ENCODE measurements around the gene PPP2R5D. TPM values are rescaled to one million over a fixed set of nuclear protein-coding genes. Genes with fewer than 3 reads are reported as not detected.

The PPP2R5D gene
- total and polyA plus RNA-seq, 2 of the 4 experiments (the other 2 are of a cell fraction), result 55.6 to 68.8 TPM

DNA sequence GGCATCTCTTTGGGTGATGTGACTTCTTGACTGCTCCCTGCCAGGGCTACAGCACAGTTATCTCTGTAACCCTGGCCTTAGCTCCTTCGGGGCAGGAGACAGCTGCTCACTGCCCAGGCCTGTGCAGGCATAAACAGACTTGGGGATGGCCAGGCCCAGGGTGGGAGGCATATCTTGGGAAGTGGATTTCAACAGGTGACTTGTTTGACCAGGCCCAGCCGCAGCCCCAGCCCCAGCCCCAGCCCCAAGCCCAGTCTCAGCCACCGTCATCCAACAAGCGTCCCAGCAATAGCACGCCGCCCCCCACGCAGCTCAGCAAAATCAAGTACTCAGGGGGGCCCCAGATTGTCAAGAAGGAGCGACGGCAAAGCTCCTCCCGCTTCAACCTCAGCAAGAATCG, 21.9 kb downstream of the PPP2R5D start:
- dilution Hi-C loops (cut with HindIII; ENCODE audit: low sequenced_read_pairs, unreplicated experiment), result no loop called here
- Histone ChIP-seq H3K36me3 (ENCODE audit: control insufficient read depth, insufficient read depth, low read length) (peaks cover 48% of the 10 kb centered on the region), H4K8ac (ENCODE audit: low read depth in 2 of 2, low read length in 2 of 2) (no peak overlapping the region), H3K4me3 (ENCODE audit: insufficient read depth, low read depth, low read length) (no peak overlapping the region), H3K9ac (ENCODE audit: low read depth, low read length) (no peak overlapping the region), H3K56ac (ENCODE audit: extremely low read depth, insufficient read depth, low read length) (no peak overlapping the region), H3K9me3 (ENCODE audit: control insufficient read depth, insufficient read depth, low read length) (no peaks in the 10 kb centered on the region), H4K91ac (ENCODE audit: insufficient read depth, low read depth, low read length) (no peak overlapping the region), H2BK20ac (ENCODE audit: low read depth, low read length) (no peak overlapping the region), H2AFZ (replicated peaks; ENCODE audit: low read length, poor library complexity) (no peak overlapping the region), H3K27me3 (ENCODE audit: control insufficient read depth, insufficient read depth, low read length) (no peaks in the 10 kb centered on the region), H2BK5ac (ENCODE audit: low read depth, low read length, poor library complexity, severe bottlenecking) (no peak overlapping the region), H3K9me1 (ENCODE audit: insufficient read depth, low read length) (no peaks in the 10 kb centered on the region), H3K4me1 (ENCODE audit: control insufficient read depth, insufficient read depth, low read length) (no peaks in the 10 kb centered on the region), H3K23ac (ENCODE audit: low read depth, low read length) (no peak overlapping the region), H2BK15ac (ENCODE audit: low read depth, low read length) (no peak overlapping the region), H2BK120ac (ENCODE audit: low read depth, low read length) (no peak overlapping the region), H4K20me1 (ENCODE audit: insufficient read depth, low read length) (no peaks in the 10 kb centered on the region; the same call in 1 of the 2 replicates), H3K18ac (ENCODE audit: low read depth, low read length) (no peak overlapping the region), H3K14ac (replicated peaks; ENCODE audit: low read depth, low read length) (no peak overlapping the region), H3K4me2 (ENCODE audit: low read depth, low read length) (no peak overlapping the region), H3K79me1 (ENCODE audit: low read depth in 1 of 2, low read length in 2 of 2) (peaks cover 5 to 31% of the 10 kb centered on the region in 2 experiments; a peak in 3 of 4 replicates), H3K4ac (ENCODE audit: low read depth, low read length) (no peak overlapping the region), H4K5ac (ENCODE audit: low read depth, low read length) (no peak overlapping the region), H3K27ac (ENCODE audit: insufficient read depth, low read length) (no peak overlapping the region), H2AK5ac (ENCODE audit: low read depth, low read length) (no peak overlapping the region), H2AK9ac (replicated peaks; ENCODE audit: low read depth, low read length, poor library complexity) (no peak overlapping the region)
- BruUV-seq (replicated peaks), result no TSS peak
- ChIA-PET POLR2A (ENCODE audit: unreplicated experiment) (no interaction called here), CTCF (interaction anchor here (1.2 kb wide), 1 partner anchor 15 kb away, joined by 3 read pairs; no protein-coding TSS in a partner anchor)
- in situ Hi-C loops (cut with MboI; ENCODE audit: low sequenced_read_pairs), result no loop called here
- TF ChIP-seq ELK1 (IDR thresholded peaks at IDR 0.05; ENCODE audit: borderline replicate concordance, low read depth, low read length), result no peak
- no peak for TF ChIP-seq MAFK (IDR thresholded peaks at IDR 0.05; ENCODE audit: low read depth, low read length)
- TF ChIP-seq RAD21 (IDR thresholded peaks at IDR 0.05; ENCODE audit: low read length), result no peak
- no peak for TF ChIP-seq CHD1 (IDR thresholded peaks at IDR 0.05; ENCODE audit: low read depth, low read length)
- no peak for TF ChIP-seq NFE2L2 (IDR thresholded peaks at IDR 0.05; ENCODE audit: low read depth, low read length)
- TF ChIP-seq MAZ (IDR thresholded peaks at IDR 0.05; ENCODE audit: borderline replicate concordance, low read depth, low read length), result no peak
- no peak for TF ChIP-seq MXI1 (IDR thresholded peaks at IDR 0.05; ENCODE audit: borderline replicate concordance, low read depth, low read length)
- no peak for TF ChIP-seq RCOR1 (IDR thresholded peaks at IDR 0.05; ENCODE audit: insufficient replicate concordance, low read length)
- no peak for TF ChIP-seq SMC3 (IDR thresholded peaks at IDR 0.05; ENCODE audit: low read depth, low read length)
- TF ChIP-seq CEBPB (IDR thresholded peaks at IDR 0.05; ENCODE audit: low read depth, low read length), result no peak
- no peak for TF ChIP-seq USF2 (IDR thresholded peaks at IDR 0.05; ENCODE audit: low read depth, low read length)
- ATAC-seq (ENCODE audit: low read depth) (no peak), DNase-seq (no peak)
- WGBS, 2 experiments (ENCODE audit: extremely low coverage in 2 of 2, insufficient read length in 1 of 2), result 95% methylated on average over 10 of the region's 11 CpGs; no CpG with 5 or more reads in 1 of the 2 experiments
- intact Hi-C loops (cut with micrococcal nuclease), result no loop called here

Data from IMR-90 (cell line).